Suprapubic skin (tissue), 4 donors: ENCODE measurements around the gene COL25A1.

Experiments
- EP300 ChIP-seq: sonication (generic); formaldehyde crosslinking; IDR thresholded peaks from one replicate; pipeline ENCODE4 v1.6.1; 2017; ENCODE audit warnings: antibody characterized with exemption
- POLR2A ChIP-seq, 2 donors: fragments of 450-650 bp; IDR thresholded peaks; one replicate each; pipeline ENCODE4 v1.6.1; 2017; ENCODE audit warnings: antibody characterized with exemption in 2 of 2, mild to moderate bottlenecking in 2 of 2, moderate library complexity in 2 of 2
- POLR2AphosphoS5 ChIP-seq, 3 donors: sonication (generic); formaldehyde crosslinking; IDR thresholded peaks; one replicate each; pipeline ENCODE4 v1.6.1; 2017; ENCODE audit warnings: antibody characterized with exemption in 3 of 3
- TF ChIP-seq, protein P1 (sequence below), 2 donors: fragments of 200-600 bp in 1 of 2; fragments of 450-650 bp in 1 of 2; sonication (generic) in 1 of 2; IDR thresholded peaks; one replicate each; pipeline ENCODE4 v1.5.1; 2016 to 2019; ENCODE audit warnings: antibody characterized with exemption in 2 of 2, mild to moderate bottlenecking in 1 of 2, moderate library complexity in 1 of 2

DNA sequence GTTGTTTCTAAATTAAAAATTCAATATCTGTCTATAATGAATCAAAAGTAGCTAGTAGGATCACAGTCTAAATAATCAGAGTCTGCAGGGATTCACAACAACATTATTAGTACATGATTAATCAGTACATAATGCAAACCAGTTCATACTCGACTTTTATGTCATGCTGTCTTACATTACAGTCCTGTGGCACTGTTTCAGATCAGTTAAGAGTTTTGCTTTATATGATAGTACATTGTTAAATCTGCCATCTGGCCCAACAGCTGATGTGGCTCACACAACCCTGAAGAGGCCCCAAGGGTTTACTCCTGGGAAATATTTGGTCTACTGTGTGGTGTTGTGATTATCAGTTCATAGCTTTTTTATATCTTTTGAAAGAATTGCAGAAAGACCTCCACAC is 292.5 kb downstream of the COL25A1 start:
- TF ChIP-seq, protein P1, sequence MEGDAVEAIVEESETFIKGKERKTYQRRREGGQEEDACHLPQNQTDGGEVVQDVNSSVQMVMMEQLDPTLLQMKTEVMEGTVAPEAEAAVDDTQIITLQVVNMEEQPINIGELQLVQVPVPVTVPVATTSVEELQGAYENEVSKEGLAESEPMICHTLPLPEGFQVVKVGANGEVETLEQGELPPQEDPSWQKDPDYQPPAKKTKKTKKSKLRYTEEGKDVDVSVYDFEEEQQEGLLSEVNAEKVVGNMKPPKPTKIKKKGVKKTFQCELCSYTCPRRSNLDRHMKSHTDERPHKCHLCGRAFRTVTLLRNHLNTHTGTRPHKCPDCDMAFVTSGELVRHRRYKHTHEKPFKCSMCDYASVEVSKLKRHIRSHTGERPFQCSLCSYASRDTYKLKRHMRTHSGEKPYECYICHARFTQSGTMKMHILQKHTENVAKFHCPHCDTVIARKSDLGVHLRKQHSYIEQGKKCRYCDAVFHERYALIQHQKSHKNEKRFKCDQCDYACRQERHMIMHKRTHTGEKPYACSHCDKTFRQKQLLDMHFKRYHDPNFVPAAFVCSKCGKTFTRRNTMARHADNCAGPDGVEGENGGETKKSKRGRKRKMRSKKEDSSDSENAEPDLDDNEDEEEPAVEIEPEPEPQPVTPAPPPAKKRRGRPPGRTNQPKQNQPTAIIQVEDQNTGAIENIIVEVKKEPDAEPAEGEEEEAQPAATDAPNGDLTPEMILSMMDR (IDR thresholded peaks at IDR 0.05): no peak
- TF ChIP-seq POLR2A (IDR thresholded peaks at IDR 0.05): no peak
- no peak for TF ChIP-seq POLR2AphosphoS5 (IDR thresholded peaks at IDR 0.05)
- TF ChIP-seq EP300: no peak
